ENCODE data around the gene PTPRC.

PTPRC gene

DNA sequence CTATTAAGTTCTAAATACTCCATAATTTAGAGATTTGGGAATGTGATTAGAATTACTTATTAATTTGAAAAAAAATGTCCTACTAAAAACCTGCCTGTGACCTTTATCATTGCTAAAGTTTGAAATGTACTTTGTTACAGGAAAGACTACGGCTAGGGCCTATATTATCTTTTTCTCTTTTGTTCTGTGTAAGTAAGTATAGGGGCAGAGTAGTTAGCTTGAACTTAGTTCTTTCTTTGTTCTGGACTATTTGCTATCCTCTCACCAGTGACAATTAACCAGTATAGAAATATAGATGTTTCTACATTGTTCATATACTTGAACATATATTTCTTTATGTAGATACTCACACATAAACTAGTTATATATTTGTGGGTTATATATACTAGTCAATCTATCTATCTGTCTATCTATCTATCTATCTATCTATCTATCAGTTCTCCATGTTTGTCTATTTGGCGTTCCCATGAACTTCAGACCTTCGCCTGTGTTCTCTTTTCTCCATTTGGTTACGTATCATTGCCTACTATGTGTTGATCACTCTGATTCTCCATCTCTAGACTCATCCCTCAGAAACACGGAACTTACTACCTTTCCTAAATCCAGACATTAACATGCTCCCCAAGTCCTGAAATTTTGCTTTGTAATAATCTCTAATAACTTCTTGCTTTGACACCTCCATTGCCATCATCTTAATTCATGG is 3.3 kb downstream of the PTPRC start:
- no peak overlapping the region for H3K4me3 ChIP-seq (ENCODE audit: control insufficient read depth, low read depth, low read length)
- no peak for DNase-seq (ENCODE audit: low read depth)
- no peak for TF ChIP-seq CTCF (conservative IDR thresholded peaks at IDR 0.05; ENCODE audit: control insufficient read depth, insufficient read depth, low read depth, low read length)

DNA sequence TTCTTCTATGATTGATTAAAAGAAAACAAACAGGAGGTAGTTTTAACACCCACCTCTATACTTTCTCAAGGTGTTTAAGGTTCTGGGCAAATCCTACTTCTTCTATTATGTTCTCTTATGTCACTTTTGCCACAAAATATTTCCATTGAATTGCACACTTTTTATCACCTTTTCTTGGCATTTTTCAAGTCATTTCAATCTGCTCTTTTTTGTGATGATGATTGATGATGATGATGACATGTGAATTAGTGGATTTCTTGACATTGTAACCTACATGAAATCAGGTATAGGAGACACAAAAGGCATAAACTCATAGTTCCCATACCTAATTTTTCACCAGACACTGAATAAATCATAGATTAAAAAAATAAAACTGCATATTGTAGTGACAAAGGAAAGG is 4.1 kb downstream of the PTPRC start:
- DNase-seq (ENCODE audit: low read depth), result no peak
- no peak for TF ChIP-seq CTCF (conservative IDR thresholded peaks at IDR 0.05; ENCODE audit: control insufficient read depth, insufficient read depth, low read depth, low read length)
- H3K4me3 ChIP-seq (ENCODE audit: control insufficient read depth, low read depth, low read length), result no peak overlapping the region

DNA sequence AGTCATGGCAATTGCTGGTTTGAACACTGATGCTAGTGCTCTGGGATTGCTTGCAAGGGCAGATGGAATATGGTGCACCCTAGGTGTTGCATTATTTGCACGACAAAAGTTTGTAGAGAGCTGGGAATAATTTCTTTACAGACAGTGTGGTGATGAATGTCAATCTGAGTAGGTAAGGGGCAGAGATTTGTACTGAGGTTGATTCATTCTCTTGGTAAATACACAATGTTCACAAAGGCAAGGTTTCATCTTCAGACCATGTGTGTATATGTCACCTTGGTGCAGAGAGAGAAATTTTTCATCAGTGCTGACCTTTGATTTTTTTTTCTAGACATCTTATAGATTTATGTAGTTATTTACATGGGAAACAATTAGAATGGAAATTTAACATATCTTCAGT is 5.0 kb downstream of the PTPRC start:
- no peak overlapping the region for H3K4me3 ChIP-seq (ENCODE audit: control insufficient read depth, low read depth, low read length)
- TF ChIP-seq CTCF (conservative IDR thresholded peaks at IDR 0.05; ENCODE audit: control insufficient read depth, insufficient read depth, low read depth, low read length), result no peak
- DNase-seq (ENCODE audit: low read depth), result no peak

- no peak for DNase-seq (ENCODE audit: low read depth)
- no peak for TF ChIP-seq CTCF (conservative IDR thresholded peaks at IDR 0.05; ENCODE audit: control insufficient read depth, insufficient read depth, low read depth, low read length)
- no peak overlapping the region for H3K4me3 ChIP-seq (ENCODE audit: control insufficient read depth, low read depth, low read length)
Measured at GRCh38 chr1:198647055-198647454, 8.2 kb downstream of the PTPRC start.

DNA sequence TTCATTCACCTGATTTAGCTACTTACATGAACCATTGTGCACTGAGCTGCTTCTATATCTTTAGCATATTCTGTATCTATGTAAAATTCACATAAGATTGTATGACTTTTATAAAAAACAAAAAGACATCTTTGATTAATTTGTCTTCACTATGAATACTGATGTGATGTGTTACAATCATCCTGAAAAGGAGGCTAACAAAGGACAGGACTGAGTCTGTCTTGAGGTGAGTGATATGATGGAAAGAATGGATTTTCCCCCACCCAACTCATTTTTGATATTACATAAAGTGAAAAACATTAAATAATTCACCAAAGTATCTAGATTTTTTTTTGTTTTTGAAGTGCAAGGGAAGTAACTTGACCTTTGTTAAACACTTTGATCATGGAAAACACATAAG is 9.8 kb downstream of the PTPRC start:
- TF ChIP-seq CTCF (conservative IDR thresholded peaks at IDR 0.05; ENCODE audit: control insufficient read depth, insufficient read depth, low read depth, low read length), result no peak
- H3K4me3 ChIP-seq (ENCODE audit: control insufficient read depth, low read depth, low read length), result no peak overlapping the region
- no peak for DNase-seq (ENCODE audit: low read depth)

GRCh38 chr1:198649232-198649967 is 10.6 kb downstream of the PTPRC start:
- no peak overlapping the region for H3K4me3 ChIP-seq (ENCODE audit: control insufficient read depth, low read depth, low read length)

More at GRCh38 chr1:198649232-198649967, 10.6 kb downstream of the PTPRC start:
- TF ChIP-seq CTCF (conservative IDR thresholded peaks at IDR 0.05; ENCODE audit: control insufficient read depth, insufficient read depth, low read depth, low read length), result no peak
- DNase-seq (ENCODE audit: low read depth), result no peak
